HG03095 (cell line): ENCODE data around the gene AP2M1.
"Not testable (repeated sequence)": the region's sequence is repeated elsewhere in the genome, so short reads cannot be mapped to it uniquely, and the experiment has no call there.

ENCODE experiments used
- ATAC-seq: cut with Tn5 transposase; IDR thresholded peaks from one replicate; pipeline ENCODE4 v1.9.1; 2021; ENCODE audit warnings: moderate library complexity; ENCODE audit not compliant: unreplicated experiment

The AP2M1 gene

DNA sequence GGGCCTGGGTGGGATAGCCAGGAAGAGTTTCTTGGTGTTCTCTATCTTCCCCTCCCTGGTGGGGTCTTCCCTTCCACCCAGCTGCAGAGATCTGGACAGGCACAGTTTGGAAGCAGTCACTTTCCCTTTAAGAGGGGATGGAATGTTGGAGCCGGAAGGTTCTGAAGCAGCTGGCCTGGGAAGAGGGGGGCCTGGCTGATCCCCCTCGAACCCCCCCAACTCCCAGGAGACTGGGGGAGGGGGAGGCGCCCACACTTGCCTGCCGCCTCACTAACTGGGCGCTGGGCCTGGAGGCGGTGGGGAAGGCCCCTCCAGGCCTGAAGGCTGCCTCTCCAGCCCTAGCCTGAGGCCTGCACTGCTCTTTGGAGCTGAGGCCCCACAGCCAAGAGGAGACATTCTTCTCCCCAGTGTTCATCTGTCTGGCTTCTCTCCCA, 18.1 kb upstream of the AP2M1 start:
- ATAC-seq, result no peak

DNA sequence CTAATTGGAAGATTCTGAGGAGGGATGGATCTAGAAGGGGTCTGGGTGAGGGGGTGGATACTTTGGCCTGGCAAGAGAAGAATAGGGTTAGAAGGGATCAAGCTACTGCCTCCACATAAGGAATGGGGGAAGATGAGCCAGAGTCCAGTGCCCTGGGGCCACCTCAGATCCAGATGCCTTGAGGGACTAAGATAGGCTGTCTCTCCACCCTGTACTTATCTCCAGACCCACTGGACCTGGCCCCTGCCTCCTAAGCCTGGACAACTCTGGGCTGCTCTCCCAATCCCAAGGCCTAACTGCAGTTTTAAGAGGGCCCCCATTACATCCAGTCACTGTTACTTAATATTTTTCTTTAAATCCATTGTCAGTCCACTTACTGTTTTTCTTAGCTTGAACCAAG, 17.4 kb upstream of the AP2M1 start:
- no peak for ATAC-seq

DNA sequence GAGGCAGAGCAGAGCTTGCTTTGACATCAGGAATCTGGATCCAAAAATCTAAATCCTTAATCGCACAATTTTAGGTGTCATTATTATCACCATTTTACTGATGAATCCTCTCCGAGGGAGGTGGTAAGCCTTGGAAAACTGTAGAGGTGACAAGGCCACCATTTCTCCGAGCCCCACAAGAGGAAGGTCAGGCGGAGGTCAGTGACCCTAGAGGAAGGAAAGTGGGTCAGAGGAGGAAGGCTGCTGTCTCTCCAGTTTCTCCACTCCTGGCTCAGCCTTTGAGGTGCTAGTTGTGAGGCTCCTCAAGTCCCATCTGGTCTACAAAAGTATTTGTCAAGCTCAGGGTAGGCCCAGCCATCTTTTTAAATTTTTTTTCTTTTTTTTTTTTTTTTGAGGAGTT, 16.3 kb upstream of the AP2M1 start:
- no peak for ATAC-seq

- no peak for ATAC-seq
Observed at GRCh38 chr3:184160456-184160855, 14.2 kb upstream of the AP2M1 start.

DNA sequence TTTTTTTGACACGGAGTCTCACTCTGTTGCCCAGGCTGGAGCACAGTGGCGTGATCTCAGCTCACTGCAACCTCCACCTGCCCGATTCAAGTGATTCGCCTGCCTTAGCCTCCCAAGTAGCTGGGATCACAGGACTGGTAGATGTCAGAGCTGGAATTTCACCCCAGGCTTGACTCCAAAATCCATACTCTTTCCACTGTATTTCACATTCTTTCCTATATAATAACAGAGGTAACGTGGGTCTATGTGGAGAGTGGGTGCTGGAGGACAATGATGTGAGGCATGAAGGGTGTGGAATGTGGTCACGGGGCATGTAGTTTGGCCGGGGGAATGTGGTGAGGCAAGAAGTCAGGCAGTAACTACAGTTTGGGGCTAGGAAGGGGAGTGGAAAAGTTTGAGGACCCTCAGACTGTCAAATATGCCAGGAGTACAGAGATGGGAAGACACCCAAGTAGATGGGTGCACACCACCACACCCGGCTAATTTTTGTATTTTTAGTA, 12.0 kb upstream of the AP2M1 start:
- not testable (repeated sequence) for ATAC-seq

- ATAC-seq, result no peak
Observed at GRCh38 chr3:184164648-184165330, 9.9 kb upstream of the AP2M1 start.

DNA sequence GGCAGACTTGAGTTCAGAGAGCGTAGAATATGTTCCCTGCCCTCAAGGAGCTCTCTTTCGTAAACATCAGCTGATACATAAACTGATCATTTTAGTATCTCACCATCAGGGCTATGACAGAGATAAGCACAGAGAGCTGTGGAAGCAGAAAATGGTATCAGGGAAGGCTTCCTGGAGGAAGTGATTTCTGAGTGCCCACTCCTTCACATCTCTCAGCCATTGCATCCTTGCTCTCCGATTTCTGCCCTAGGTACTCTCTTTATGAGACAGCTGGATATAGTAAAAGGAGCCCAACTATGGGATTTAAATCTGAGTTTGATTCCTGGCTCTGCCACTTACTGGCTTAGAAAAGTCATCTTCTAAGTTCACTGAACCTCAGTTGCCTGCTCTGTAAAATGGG, 9.1 kb upstream of the AP2M1 start:
- ATAC-seq, result no peak

- ATAC-seq, result no peak
Observed at GRCh38 chr3:184166671-184167070, 8.0 kb upstream of the AP2M1 start.

GRCh38 chr3:184167786-184168185, 6.9 kb upstream of the AP2M1 start:
- ATAC-seq, result no peak

DNA sequence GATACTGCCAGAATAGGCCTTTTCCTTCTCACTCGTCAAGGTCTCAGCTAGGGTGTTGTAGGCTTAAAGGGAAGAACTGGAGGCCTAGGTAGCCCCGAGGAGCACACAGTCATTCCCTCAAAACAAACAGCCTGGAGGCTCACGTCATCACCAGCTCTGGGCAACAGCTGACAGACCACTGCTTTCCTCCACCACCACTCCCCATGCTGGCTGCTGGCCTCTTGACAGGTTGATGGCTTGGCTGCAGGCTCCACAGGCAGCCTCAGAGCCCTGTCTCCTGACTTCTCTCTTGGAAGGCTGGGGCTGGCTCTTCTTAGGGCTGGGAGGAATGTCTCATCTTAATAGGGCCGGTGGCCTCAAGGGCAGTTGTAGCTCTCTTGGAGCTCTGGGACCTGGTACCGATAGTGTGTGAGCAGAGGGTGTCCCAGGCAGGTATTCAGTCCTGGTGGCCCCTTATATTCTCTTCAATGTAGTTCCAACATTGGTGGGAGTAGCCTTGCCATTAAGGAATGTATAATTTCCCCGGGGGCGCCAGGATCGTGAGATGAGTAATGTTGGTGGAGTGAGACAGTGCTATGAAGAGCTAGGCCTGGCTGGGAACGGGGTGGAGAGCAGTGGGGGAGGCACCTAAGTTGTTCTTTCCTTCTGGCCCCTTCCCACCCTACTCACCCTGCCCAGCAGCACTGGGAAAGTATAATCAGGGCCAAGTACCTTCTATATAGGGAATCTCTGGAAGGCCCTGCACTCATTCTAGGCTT, 6.1 kb upstream of the AP2M1 start:
- no peak for ATAC-seq

GRCh38 chr3:184169896-184170875, 4.5 kb upstream of the AP2M1 start:
- ATAC-seq, result no peak

GRCh38 chr3:184171562-184171961, 3.1 kb upstream of the AP2M1 start:
- ATAC-seq, result no peak

- no peak for ATAC-seq
Observed at GRCh38 chr3:184172681-184173373, 1.8 kb upstream of the AP2M1 start.

DNA sequence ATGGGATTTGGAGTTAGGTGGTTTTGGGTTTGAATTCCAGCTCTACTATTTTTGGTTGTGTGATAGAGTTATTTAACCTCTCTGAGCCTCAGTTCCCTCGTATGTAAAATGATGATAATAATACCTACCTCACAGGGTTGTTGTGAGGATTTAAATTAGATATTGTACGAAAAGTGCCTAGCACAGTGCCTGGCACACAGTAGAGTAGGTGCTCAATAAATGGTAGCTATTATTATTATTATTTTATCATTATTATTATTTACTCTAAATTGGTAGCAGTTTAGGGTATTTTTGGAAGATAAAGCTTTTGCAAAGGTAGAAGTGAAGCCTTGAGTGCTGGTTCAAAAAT, 1.3 kb upstream of the AP2M1 start:
- no peak for ATAC-seq

DNA sequence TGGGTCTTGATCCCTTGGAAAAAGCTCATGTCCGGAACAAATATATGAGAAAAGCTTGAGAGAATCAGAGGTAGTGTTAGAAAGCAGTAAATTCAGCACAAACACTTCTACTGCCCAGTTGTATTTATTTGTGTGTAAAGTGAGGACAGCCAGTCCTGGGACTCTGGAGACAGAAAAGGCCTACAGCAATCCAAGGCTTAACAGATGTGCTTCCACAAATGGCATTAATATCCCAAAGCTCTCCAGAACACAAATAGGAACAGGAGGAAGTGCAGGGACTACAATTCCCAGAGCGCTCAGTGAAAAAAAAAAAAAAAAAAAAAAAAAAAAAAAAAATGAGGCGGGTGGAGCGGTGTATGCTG, 390 bp upstream of the AP2M1 start:
- ATAC-seq, result peak; percentile 0

- ATAC-seq, result no peak
Observed at GRCh38 chr3:184175506-184175905, 851 bp downstream of the AP2M1 start.

- ATAC-seq, result no peak
Observed at GRCh38 chr3:184175981-184176376, 1.3 kb downstream of the AP2M1 start.

DNA sequence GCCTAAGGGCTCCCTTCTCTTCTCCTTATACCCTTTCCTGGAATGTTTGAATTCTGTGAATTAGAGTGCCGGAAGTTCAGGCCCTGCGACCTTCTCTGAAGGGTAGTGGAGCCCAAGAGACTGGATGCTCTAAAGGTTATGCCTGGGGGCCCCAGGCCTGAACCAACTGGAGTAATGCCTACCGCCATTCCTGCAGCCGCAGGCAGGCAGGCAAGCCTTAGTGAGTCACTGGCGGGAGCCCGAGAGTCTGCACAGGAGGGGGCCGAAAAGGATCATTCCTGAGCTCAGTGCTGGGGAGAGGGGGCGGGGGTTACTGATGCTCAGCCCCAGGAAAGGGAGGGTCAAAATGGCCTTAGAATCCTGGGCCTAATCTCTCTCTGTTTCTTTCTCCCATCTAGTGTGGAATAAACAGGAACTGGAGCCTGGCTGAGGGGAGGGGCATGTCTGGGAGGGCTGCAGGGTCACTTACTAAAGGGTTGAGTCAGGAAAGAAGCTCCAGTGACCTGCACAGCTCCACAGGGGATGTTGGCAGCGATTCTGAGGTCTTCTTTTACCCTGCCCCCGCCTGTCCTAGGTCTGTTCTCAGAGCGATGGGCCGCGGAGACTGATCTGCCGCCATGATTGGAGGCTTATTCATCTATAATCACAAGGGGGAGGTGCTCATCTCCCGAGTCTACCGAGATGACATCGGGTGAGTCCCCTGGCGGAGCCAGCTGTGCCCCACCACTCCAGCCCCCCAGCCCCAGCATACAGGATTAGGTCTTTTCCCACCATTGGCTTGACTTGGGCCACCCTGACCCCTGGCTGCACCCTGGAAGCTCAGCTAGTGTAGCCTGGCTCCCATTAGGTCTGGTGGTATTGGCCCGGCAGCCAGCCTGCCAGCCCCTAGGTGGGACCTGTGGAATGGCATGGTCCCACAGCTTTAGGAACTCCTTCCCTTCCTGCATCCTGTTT, 2.0 kb downstream of the AP2M1 start:
- ATAC-seq, result no peak

- no peak for ATAC-seq
Observed at GRCh38 chr3:184177331-184177731, 2.7 kb downstream of the AP2M1 start.
